GM06990 (cell line): Measurements from ENCODE around the gene PCDH1.

Experiments
- DNase-seq: peaks from one replicate; pipeline ENCODE4 v3.0.0-alpha.2; 2011; ENCODE audit not compliant: insufficient read length; ENCODE audit errors: extremely low read depth
- H3K27me3 ChIP-seq: replicated peaks from 2 replicates; pipeline ENCODE4 v1.6.0; 2011; ENCODE audit warnings: low read length; ENCODE audit not compliant: control insufficient read depth, insufficient read depth
- H3K36me3 ChIP-seq: 2 replicates; pipeline ENCODE4 v1.5.1; 2011; ENCODE audit warnings: low read length; ENCODE audit not compliant: control insufficient read depth, insufficient read depth
- H3K4me3 ChIP-seq: replicated peaks from 2 replicates; pipeline ENCODE4 v1.5.1; 2011; ENCODE audit warnings: low read depth, mild to moderate bottlenecking, control low read depth, low read length
- CTCF ChIP-seq: IDR thresholded peaks from 2 replicates; pipeline ENCODE4 v1.5.1; 2011; ENCODE audit warnings: low read length, control low read depth, mild to moderate bottlenecking, inconsistent platforms; ENCODE audit not compliant: insufficient read depth, poor library complexity, severe bottlenecking

PCDH1 gene

GRCh38 chr5:141919218-141920119, 41.3 kb upstream of the PCDH1 start:
- no peak overlapping the region for H3K4me3 ChIP-seq
- TF ChIP-seq CTCF, result no peak
- no peaks in the 10 kb centered on the region for H3K36me3 ChIP-seq
- no peak for DNase-seq
- H3K27me3 ChIP-seq, result no peaks in the 10 kb centered on the region

- DNase-seq, result no peak
- Histone ChIP-seq H3K36me3 (no peaks in the 10 kb centered on the region), H3K27me3 (no peaks in the 10 kb centered on the region), H3K4me3 (no peak overlapping the region)
- TF ChIP-seq CTCF, result no peak
Measured at GRCh38 chr5:141917760-141918159, 39.5 kb upstream of the PCDH1 start.

- Histone ChIP-seq H3K27me3 (no peaks in the 10 kb centered on the region), H3K36me3 (no peaks in the 10 kb centered on the region), H3K4me3 (no peak overlapping the region)
- no peak for DNase-seq
- no peak for TF ChIP-seq CTCF
Measured at GRCh38 chr5:141916522-141916921, 38.3 kb upstream of the PCDH1 start.

GRCh38 chr5:141915881-141916336, 37.7 kb upstream of the PCDH1 start:
- Histone ChIP-seq H3K36me3 (no peaks in the 10 kb centered on the region), H3K4me3 (no peak overlapping the region), H3K27me3 (no peaks in the 10 kb centered on the region)
- no peak for TF ChIP-seq CTCF
- no peak for DNase-seq

- no peaks in the 10 kb centered on the region for H3K27me3 ChIP-seq
- TF ChIP-seq CTCF, result no peak
- H3K4me3 ChIP-seq, result no peak overlapping the region
- H3K36me3 ChIP-seq, result no peaks in the 10 kb centered on the region
- DNase-seq, result no peak
Measured at GRCh38 chr5:141914797-141915196, 36.6 kb upstream of the PCDH1 start.

- peak overlapping the region; percentile 19 for H3K4me3 ChIP-seq
- H3K27me3 ChIP-seq, result no peaks in the 10 kb centered on the region
Measured at GRCh38 chr5:141914199-141914743, 36.1 kb upstream of the PCDH1 start.

More at GRCh38 chr5:141914199-141914743, 36.1 kb upstream of the PCDH1 start:
- H3K36me3 ChIP-seq, result no peaks in the 10 kb centered on the region
- peak; percentile 56 for DNase-seq
- TF ChIP-seq CTCF, result peak; percentile 41
